Activated CD8-positive, alpha-beta T cell treated with anti-CD3 and anti-CD28 coated beads for 36 hours (primary cell): ENCODE measurements around the gene ZGRF1. TPM values are rescaled to one million over a fixed set of nuclear protein-coding genes. Genes with fewer than 3 reads are reported as not detected.
"Not testable (repeated sequence)": the region's sequence is repeated elsewhere in the genome, so short reads cannot be mapped to it uniquely, and the experiment has no call there.

ENCODE experiments used
- ATAC-seq: fragments of 200-7000 bp; cut with Tn5 transposase; one replicate; pipeline ENCODE4 v1.10.0; 2021; ENCODE audit warnings: mild to moderate bottlenecking, moderate library complexity
- CTCF ChIA-PET: fragments of 350-600 bp; sonication (Branson Sonifier 250); formaldehyde crosslinking; loops from one replicate; lab custom pipeline; 2021; ENCODE audit warnings: antibody characterized with exemption; lab: Charles Lee
- POLR2A ChIA-PET: fragments of 350-600 bp; sonication (Branson Sonifier 250); formaldehyde crosslinking; loops from one replicate; lab custom pipeline; 2021; ENCODE audit warnings: antibody characterized with exemption; lab: Charles Lee
- DNase-seq: peaks from one replicate; pipeline ENCODE4 v3.0.0-alpha.2; 2020
- H3K27ac Mint-ChIP-seq: one replicate; pipeline ENCODE4 v1.8.0; 2021; ENCODE audit warnings: mild to moderate bottlenecking, mixed read lengths
- H3K27me3 Mint-ChIP-seq: one replicate; pipeline ENCODE4 v1.8.0; 2021; ENCODE audit warnings: mixed read lengths
- H3K36me3 Mint-ChIP-seq: one replicate; pipeline ENCODE4 v1.8.0; 2021; ENCODE audit warnings: low read depth, mixed read lengths
- H3K4me1 Mint-ChIP-seq: one replicate; pipeline ENCODE4 v1.8.0; 2021; ENCODE audit warnings: low read depth, mixed read lengths
- H3K4me3 Mint-ChIP-seq: one replicate; pipeline ENCODE4 v1.8.0; 2021; ENCODE audit warnings: mild to moderate bottlenecking, moderate library complexity, mixed read lengths
- H3K9me3 Mint-ChIP-seq: one replicate; pipeline ENCODE4 v1.8.0; 2021; ENCODE audit warnings: mixed read lengths
- CTCF ChIP-seq: fragments of 200-600 bp; IDR thresholded peaks from one replicate; pipeline ENCODE4 v1.8.0; 2022; ENCODE audit warnings: antibody characterized with exemption, mild to moderate bottlenecking
- intact Hi-C: fragments of 100-400 bp; cut with micrococcal nuclease; formaldehyde crosslinking; loops from one replicate; pipeline ENCODE4 v1.10.0; 2022
- total RNA-seq, 2 experiments: library from RNA; stranded (reverse); gene quantifications; one replicate each; pipeline ENCODE4 v1.2.3, GENCODE V29; 2021

ZGRF1 gene
- total RNA-seq, 2 experiments from 2014 or later, result 45.7 to 47.3 TPM

GRCh38 chr4:112648263-112649054, 11.8 kb upstream of the ZGRF1 start:
- ATAC-seq (no peak), DNase-seq (no peak)
- no peak for TF ChIP-seq CTCF
- no peak overlapping the region for H3K27ac Mint-ChIP-seq
- H3K4me3 Mint-ChIP-seq, result no peak overlapping the region
- peaks cover 26% of the 10 kb centered on the region for H3K36me3 Mint-ChIP-seq
- no peaks in the 10 kb centered on the region for H3K4me1 Mint-ChIP-seq
- H3K27me3 Mint-ChIP-seq, result no peaks in the 10 kb centered on the region
- no peaks in the 10 kb centered on the region for H3K9me3 Mint-ChIP-seq
- POLR2A ChIA-PET, result no interaction called here
- intact Hi-C loops, result no loop called here
- CTCF ChIA-PET, result interaction anchor here (0.9 to 3.2 kb wide), 6 partner anchors 11 to 124 kb away, joined by 3 to 12 read pairs (median 4); no protein-coding TSS in a partner anchor

DNA sequence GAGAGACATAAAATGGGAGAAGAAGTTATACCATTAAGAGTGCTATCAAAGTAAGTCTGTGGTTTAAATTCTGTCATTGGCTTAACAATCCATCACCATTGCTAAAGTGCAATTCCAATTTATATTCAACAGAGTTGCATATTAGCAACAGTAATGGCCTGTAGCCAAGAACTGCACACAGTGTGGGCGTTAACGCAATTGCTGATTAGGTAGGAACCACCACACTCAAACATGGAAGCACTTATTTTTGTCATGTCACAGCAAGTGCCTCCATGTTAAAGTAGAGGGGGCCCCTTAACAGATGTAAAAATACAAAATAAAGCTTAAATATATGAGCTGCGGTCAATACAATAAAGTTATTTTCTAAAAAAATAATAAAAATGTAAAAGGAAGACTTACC, 11.1 kb upstream of the ZGRF1 start:
- Mint-ChIP-seq H3K9me3 (no peaks in the 10 kb centered on the region), H3K4me3 (no peak overlapping the region), H3K27ac (no peak overlapping the region), H3K27me3 (no peaks in the 10 kb centered on the region), H3K36me3 (peaks cover 26% of the 10 kb centered on the region), H3K4me1 (peaks cover 6% of the 10 kb centered on the region)
- ATAC-seq (no peak), DNase-seq (no peak)
- intact Hi-C loops, result no loop called here
- ChIA-PET CTCF (interaction anchor here (0.9 to 3.2 kb wide), 3 partner anchors 112 to 118 kb away, joined by 4 to 12 read pairs (median 6); no protein-coding TSS in a partner anchor), POLR2A (no interaction called here)
- no peak for TF ChIP-seq CTCF

DNA sequence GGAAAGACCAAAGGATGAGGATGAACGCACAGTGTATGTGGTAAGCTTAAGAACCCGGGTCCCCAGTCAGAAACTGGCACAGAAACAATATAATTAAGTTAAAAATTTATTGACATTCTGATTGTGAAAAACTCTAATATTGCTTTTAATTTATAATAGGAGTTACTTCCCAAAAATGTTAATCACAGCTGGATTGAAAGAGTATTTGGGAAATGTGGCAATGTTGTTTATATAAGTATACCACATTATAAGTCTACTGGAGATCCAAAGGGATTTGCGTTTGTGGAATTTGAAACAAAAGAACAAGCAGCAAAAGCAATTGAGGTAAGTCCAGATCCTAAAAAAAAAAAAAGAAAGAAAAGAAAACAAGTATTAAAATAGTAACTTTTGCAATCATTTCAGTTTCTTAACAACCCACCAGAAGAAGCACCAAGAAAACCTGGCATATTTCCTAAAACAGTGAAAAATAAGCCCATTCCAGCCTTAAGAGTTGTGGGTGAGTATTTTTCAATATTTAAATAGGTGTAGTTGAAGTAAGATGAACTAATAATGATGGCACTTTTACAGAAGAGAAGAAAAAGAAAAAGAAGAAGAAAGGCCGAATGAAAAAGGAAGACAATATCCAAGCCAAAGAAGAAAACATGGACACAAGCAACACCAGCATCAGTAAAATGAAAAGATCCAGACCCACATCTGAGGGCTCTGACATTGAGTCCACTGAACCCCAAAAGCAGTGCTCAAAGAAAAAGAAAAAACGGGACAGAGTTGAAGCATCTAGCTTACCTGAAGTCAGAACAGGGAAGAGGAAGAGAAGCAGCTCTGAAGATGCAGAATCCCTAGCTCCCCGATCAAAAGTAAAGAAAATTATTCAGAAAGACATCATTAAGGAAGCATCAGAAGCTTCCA, 10.2 kb upstream of the ZGRF1 start:
- peaks cover 7% of the 10 kb centered on the region for H3K4me1 Mint-ChIP-seq
- H3K27ac Mint-ChIP-seq, result no peak overlapping the region
- no peak for TF ChIP-seq CTCF
- H3K4me3 Mint-ChIP-seq, result no peak overlapping the region
- POLR2A ChIA-PET, result interaction anchor here (0.7 kb wide), 1 partner anchor 9 kb away, joined by 3 read pairs; no protein-coding TSS in a partner anchor
- ATAC-seq (no peak), DNase-seq (no peak)
- H3K27me3 Mint-ChIP-seq, result no peaks in the 10 kb centered on the region
- H3K9me3 Mint-ChIP-seq, result no peaks in the 10 kb centered on the region
- H3K36me3 Mint-ChIP-seq, result peaks cover 22% of the 10 kb centered on the region
- intact Hi-C loops, result no loop called here
- CTCF ChIA-PET, result interaction anchor here (0.9 to 3.2 kb wide), 4 partner anchors 10 to 119 kb away, joined by 3 to 12 read pairs (median 5); partner anchors contain the start of genes LARP7 and ZGRF1

DNA sequence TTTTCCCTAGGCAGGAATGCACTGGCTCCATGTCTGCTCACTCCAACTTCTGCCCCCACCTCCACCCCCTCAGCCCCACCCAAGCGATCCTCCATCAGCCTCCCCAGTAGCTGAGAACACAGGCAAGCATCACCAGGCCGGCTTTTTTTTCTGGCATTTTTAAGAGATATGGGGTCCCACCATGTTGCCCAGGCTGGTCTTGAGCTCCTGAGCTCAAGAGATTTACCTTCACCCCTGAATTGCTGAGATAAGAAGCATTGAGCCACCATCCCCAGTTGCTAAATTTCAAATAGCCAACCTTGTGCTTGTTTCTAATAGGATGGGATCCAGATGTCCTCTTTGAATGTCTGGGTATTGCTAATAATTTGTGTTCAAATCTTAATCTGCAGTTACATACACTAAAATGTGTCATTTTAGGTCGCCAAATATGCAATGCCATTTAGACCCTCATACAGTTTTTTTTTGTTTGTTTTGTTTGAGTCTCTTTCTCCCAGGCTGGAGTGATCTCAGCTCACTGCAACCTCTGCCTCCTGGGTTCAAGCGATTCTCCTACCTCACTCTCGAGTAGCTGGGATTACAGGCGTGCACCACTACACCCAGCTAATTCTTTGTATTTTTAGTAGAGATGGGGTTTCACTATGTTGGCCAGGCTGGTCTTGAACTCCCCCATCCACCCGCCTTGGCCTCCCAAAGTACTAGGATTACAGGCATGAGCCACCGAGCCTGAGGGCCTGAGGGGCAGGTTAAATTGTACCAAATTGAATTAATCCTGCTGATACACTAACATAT, 9.0 kb upstream of the ZGRF1 start:
- DNase-seq (no peak), ATAC-seq (no peak)
- intact Hi-C loops, result no loop called here
- Mint-ChIP-seq H3K9me3 (no peaks in the 10 kb centered on the region), H3K27ac (no peak overlapping the region), H3K27me3 (no peaks in the 10 kb centered on the region), H3K36me3 (peaks cover 23% of the 10 kb centered on the region), H3K4me3 (no peak overlapping the region), H3K4me1 (peaks cover 16% of the 10 kb centered on the region)
- CTCF ChIA-PET, result interaction anchor here (1.0 to 3.2 kb wide), 3 partner anchors 9 to 120 kb away, joined by 3 to 12 read pairs (median 5); partner anchors contain the start of genes LARP7 and ZGRF1
- TF ChIP-seq CTCF, result no peak
- POLR2A ChIA-PET, result no interaction called here

GRCh38 chr4:112644595-112645535, 8.2 kb upstream of the ZGRF1 start:
- H3K4me3 Mint-ChIP-seq, POLR2A ChIA-PET, DNase-seq, H3K27me3 Mint-ChIP-seq, H3K27ac Mint-ChIP-seq, intact Hi-C loops, H3K9me3 Mint-ChIP-seq, ATAC-seq: not testable (repeated sequence)
- Mint-ChIP-seq H3K36me3 (peaks cover 23% of the 10 kb centered on the region), H3K4me1 (peaks cover 17% of the 10 kb centered on the region)
- CTCF ChIA-PET, result interaction anchor here (1.5 kb wide), 1 partner anchor 30 kb away, joined by 5 read pairs; no protein-coding TSS in a partner anchor
